ENCODE measurements around the gene KRT80. TPM values are rescaled to one million over a fixed set of nuclear protein-coding genes. Genes with fewer than 3 reads are reported as not detected.

The KRT80 gene
- total RNA-seq, 1 donor from 2014 or later: not detected

DNA sequence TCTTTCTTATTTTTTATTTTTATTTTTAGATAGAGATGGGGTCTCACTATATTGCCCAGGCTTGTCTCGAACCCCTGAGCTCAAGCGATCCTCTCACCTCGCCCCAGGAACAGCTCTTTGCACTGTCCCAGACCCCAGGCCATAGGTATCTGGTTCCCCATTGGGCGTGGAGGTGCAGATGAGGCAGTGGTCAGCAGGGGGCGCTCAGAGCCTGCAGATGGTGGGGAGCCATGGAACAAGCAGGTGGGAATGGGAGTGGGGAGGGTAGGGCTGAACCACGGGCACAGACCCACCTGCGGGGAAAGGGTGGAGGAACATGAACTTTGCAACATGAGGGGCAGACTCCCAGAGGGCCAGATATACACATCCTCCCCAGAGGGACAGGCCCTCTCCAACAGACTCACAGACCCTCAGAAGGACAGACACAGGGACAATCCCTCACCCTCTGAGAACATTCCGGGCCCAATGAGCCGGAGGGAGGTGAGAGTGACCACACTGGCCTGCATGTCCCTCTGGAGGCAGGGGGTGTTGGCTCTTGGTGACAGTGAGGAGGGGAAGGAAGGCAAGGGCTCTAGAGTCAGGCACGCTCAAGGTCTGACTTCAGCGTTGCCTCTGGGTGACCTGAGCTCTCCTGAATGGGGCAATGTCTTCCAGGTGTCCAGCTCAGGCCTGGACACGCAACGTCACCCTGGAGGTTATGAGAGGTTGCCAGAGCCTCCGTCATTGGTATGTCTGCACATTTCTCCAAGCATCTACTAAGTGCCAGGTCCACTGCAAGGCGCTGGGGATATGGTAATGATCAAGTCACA is 34.9 kb downstream of the KRT80 start:
- no peak overlapping the region for H3K4me3 Mint-ChIP-seq
- peak; percentile 67 for DNase-seq (ENCODE audit: low spot score)
- intact Hi-C loops (cut with micrococcal nuclease): loop anchor here (1.0 to 5.0 kb wide), 5 partner anchors 170 to 825 kb away; no protein-coding TSS in a partner anchor
- H3K9me3 Mint-ChIP-seq: no peaks in the 10 kb centered on the region
- no peaks in the 10 kb centered on the region for H3K36me3 Mint-ChIP-seq (ENCODE audit: low read depth)
- H3K27ac Mint-ChIP-seq: no peak overlapping the region
- no peaks in the 10 kb centered on the region for H3K27me3 Mint-ChIP-seq (ENCODE audit: insufficient read depth)
- peaks cover 22% of the 10 kb centered on the region for H3K4me1 Mint-ChIP-seq (ENCODE audit: low read depth)

GRCh38 chr12:52156311-52156710 is 35.5 kb downstream of the KRT80 start:
- H3K4me1 Mint-ChIP-seq (ENCODE audit: low read depth): peaks cover 15% of the 10 kb centered on the region
- intact Hi-C loops (cut with micrococcal nuclease): loop anchor here (1.0 to 5.0 kb wide), 5 partner anchors 171 to 826 kb away; no protein-coding TSS in a partner anchor
- no peak overlapping the region for H3K4me3 Mint-ChIP-seq
- no peak overlapping the region for H3K27ac Mint-ChIP-seq
- H3K27me3 Mint-ChIP-seq (ENCODE audit: insufficient read depth): no peaks in the 10 kb centered on the region
- H3K36me3 Mint-ChIP-seq (ENCODE audit: low read depth): no peaks in the 10 kb centered on the region
- DNase-seq (ENCODE audit: low spot score): no peak
- no peaks in the 10 kb centered on the region for H3K9me3 Mint-ChIP-seq

GRCh38 chr12:52155048-52155868 is 36.6 kb downstream of the KRT80 start:
- peak; percentile 44 for DNase-seq (ENCODE audit: low spot score)
- Mint-ChIP-seq H3K27ac (no peak overlapping the region), H3K4me3 (no peak overlapping the region), H3K4me1 (ENCODE audit: low read depth) (peaks cover 12% of the 10 kb centered on the region), H3K9me3 (no peaks in the 10 kb centered on the region), H3K36me3 (ENCODE audit: low read depth) (no peaks in the 10 kb centered on the region), H3K27me3 (ENCODE audit: insufficient read depth) (no peaks in the 10 kb centered on the region)
- intact Hi-C loops (cut with micrococcal nuclease): loop anchor here (5.0 kb wide), 2 partner anchors 217 to 827 kb away; no protein-coding TSS in a partner anchor

GRCh38 chr12:52152905-52153317 is 38.9 kb downstream of the KRT80 start:
- intact Hi-C loops (cut with micrococcal nuclease): loop anchor here (1.0 to 2.0 kb wide), 4 partner anchors 174 to 726 kb away; no protein-coding TSS in a partner anchor
- no peaks in the 10 kb centered on the region for H3K9me3 Mint-ChIP-seq
- no peak overlapping the region for H3K4me3 Mint-ChIP-seq
- H3K4me1 Mint-ChIP-seq (ENCODE audit: low read depth): peaks cover 12% of the 10 kb centered on the region
- no peaks in the 10 kb centered on the region for H3K36me3 Mint-ChIP-seq (ENCODE audit: low read depth)
- H3K27me3 Mint-ChIP-seq (ENCODE audit: insufficient read depth): no peaks in the 10 kb centered on the region
- H3K27ac Mint-ChIP-seq: no peak overlapping the region
- DNase-seq (ENCODE audit: low spot score): no peak

DNA sequence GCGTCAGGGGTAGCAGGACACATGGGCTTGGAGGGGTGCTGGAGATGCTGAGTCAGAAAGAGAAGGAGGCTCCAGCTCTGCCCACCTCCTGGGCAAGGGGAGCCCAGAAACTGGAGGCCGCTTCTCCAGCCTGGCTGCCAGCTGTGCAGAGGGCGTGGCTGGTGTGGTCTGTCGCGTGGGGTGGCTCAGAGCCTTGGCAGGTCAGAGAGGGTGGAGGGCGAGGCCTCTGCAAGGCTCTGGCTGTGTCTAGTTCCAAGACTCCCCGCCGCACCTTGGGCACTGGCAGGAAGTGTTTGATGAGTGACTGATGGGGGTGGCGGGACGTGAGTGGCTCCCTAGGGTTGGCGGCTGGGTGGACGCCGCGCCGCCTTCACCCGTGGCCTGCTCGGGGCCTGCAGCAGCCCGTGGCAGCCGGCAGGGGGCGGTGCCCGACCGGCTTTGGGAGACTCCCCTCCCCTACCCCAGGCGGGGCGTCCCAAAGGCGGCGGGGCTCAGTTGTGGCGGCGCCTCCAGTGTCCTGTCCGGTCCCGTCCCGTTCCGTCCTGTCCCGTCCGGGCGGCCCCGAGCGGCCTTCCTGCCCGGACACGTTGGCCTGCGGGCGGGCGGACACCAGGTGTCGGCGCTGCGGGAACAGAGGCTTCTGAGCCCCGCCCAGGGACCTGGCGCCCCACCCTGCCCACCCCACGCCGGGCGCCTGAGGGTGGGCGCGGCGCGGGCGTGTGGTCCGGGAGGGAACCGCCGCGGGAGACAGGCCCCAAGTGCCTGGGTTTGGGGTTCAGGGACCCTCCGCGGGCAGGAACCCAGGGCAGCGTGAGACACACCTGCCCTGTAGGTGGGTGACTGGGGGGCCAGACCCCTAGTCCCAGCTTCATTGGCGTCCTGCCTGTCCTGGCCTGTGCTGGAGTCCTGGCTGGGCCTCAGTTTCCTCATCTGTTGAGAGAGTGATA is 39.7 kb downstream of the KRT80 start:
- no peaks in the 10 kb centered on the region for H3K36me3 Mint-ChIP-seq (ENCODE audit: low read depth)
- no peaks in the 10 kb centered on the region for H3K9me3 Mint-ChIP-seq
- no peak overlapping the region for H3K27ac Mint-ChIP-seq
- DNase-seq (ENCODE audit: low spot score): peak; percentile 64
- peaks cover 12% of the 10 kb centered on the region for H3K4me1 Mint-ChIP-seq (ENCODE audit: low read depth)
- H3K4me3 Mint-ChIP-seq: no peak overlapping the region
- intact Hi-C loops (cut with micrococcal nuclease): loop anchor here (1.0 to 2.0 kb wide), 4 partner anchors 175 to 727 kb away; no protein-coding TSS in a partner anchor
- H3K27me3 Mint-ChIP-seq (ENCODE audit: insufficient read depth): no peaks in the 10 kb centered on the region

DNA sequence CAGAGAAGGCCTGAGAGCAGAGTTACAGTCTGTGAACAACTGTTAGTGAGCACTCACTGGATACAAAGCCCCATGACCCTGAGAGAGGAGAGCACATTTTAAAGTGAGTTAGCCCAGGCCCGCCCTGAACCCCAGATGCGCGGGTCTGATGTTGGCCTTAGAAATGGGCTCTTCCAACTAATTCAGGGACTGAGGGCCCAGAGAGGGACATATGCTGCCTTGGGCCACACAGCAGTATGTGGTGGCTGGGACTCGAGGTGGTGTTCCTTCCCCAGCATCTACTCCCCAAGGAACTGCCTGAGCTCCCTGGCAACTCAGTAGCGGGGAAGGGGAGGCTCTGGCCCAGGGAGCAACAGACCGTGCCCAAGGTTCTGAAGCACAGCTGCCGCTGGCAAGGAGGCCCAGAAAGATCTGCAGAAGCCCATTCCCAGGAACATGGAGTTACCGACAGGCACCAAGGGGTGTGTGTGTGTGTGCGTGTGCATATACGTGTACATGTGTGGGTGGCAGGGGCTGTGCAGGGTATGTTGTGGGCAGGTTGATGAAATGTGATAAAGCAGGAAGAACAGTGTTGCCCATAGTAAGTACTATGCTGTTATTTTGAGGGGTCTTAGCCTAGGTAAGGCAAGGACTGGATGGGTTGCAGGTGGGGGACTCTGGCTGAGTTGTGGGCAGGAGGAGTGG is 40.5 kb downstream of the KRT80 start:
- H3K27ac Mint-ChIP-seq: no peak overlapping the region
- intact Hi-C loops (cut with micrococcal nuclease): no loop called here
- no peak overlapping the region for H3K4me3 Mint-ChIP-seq
- DNase-seq (ENCODE audit: low spot score): no peak
- H3K36me3 Mint-ChIP-seq (ENCODE audit: low read depth): no peaks in the 10 kb centered on the region
- H3K27me3 Mint-ChIP-seq (ENCODE audit: insufficient read depth): no peaks in the 10 kb centered on the region
- peaks cover 12% of the 10 kb centered on the region for H3K4me1 Mint-ChIP-seq (ENCODE audit: low read depth)
- H3K9me3 Mint-ChIP-seq: no peaks in the 10 kb centered on the region

- no peaks in the 10 kb centered on the region for H3K36me3 Mint-ChIP-seq (ENCODE audit: low read depth)
- intact Hi-C loops (cut with micrococcal nuclease): no loop called here
- H3K4me1 Mint-ChIP-seq (ENCODE audit: low read depth): no peaks in the 10 kb centered on the region
- H3K27ac Mint-ChIP-seq: no peak overlapping the region
- no peak overlapping the region for H3K4me3 Mint-ChIP-seq
- no peak for DNase-seq (ENCODE audit: low spot score)
- H3K27me3 Mint-ChIP-seq (ENCODE audit: insufficient read depth): no peaks in the 10 kb centered on the region
- H3K9me3 Mint-ChIP-seq: no peaks in the 10 kb centered on the region
Observed at GRCh38 chr12:52149651-52150241, 42.1 kb downstream of the KRT80 start.

DNA sequence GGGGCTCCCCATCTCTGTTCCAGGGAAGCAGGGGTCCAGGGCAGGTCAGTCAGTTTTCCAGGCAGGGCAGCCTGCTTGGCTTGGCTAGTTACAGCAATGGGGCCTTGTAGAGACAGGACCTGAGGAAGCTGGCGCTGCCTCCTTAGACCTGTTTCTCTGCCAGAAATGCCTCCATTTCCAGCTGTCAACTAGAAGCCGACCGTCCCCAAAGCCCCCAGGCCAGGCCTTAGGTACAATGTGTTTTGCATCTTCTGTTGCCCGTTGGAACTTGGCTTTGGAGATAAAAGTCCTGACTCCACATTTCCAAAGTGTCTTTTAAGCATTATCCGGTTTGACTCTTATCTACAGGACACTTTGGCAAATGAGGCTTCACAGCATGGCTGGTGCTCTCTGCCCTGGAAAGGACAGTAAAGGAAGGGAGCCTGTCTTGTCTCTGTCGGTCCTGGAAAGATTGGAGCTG is 42.6 kb downstream of the KRT80 start:
- H3K9me3 Mint-ChIP-seq: no peaks in the 10 kb centered on the region
- intact Hi-C loops (cut with micrococcal nuclease): no loop called here
- no peaks in the 10 kb centered on the region for H3K4me1 Mint-ChIP-seq (ENCODE audit: low read depth)
- no peak overlapping the region for H3K4me3 Mint-ChIP-seq
- H3K36me3 Mint-ChIP-seq (ENCODE audit: low read depth): no peaks in the 10 kb centered on the region
- DNase-seq (ENCODE audit: low spot score): no peak
- no peaks in the 10 kb centered on the region for H3K27me3 Mint-ChIP-seq (ENCODE audit: insufficient read depth)
- H3K27ac Mint-ChIP-seq: no peak overlapping the region

- Mint-ChIP-seq H3K4me3 (no peak overlapping the region), H3K36me3 (ENCODE audit: low read depth) (no peaks in the 10 kb centered on the region), H3K4me1 (ENCODE audit: low read depth) (no peaks in the 10 kb centered on the region), H3K27me3 (ENCODE audit: insufficient read depth) (no peaks in the 10 kb centered on the region), H3K27ac (no peak overlapping the region), H3K9me3 (no peaks in the 10 kb centered on the region)
- DNase-seq (ENCODE audit: low spot score): no peak
- intact Hi-C loops (cut with micrococcal nuclease): no loop called here
Observed at GRCh38 chr12:52148464-52149181, 43.2 kb downstream of the KRT80 start.

DNA sequence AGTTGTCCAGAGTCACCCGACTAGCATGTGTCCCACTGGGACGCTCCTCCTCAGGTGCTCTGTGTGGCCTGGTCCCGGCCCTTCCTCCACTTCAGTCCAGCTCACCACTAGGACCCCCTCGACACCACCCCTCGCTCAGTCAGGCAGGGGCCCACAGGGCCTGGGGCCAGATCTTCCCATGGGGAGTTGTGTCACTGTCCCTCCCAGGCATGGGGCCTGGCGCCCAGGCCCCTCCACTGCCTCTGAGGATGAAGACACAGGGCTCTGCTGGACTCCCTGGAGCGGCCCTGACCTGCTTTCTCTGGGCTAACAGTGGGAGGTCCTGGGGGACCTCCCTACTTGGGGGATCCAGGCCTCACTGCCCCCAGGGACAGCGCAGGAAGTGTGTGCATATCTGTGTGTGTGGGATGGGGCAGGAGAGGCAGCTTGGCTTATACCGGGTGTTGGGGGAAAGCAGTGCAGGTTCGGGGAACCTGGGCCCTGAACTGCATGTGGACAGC is 43.8 kb downstream of the KRT80 start:
- H3K4me1 Mint-ChIP-seq (ENCODE audit: low read depth): no peaks in the 10 kb centered on the region
- H3K27me3 Mint-ChIP-seq (ENCODE audit: insufficient read depth): no peaks in the 10 kb centered on the region
- intact Hi-C loops (cut with micrococcal nuclease): no loop called here
- no peak overlapping the region for H3K27ac Mint-ChIP-seq
- H3K4me3 Mint-ChIP-seq: no peak overlapping the region
- DNase-seq (ENCODE audit: low spot score): no peak
- H3K36me3 Mint-ChIP-seq (ENCODE audit: low read depth): no peaks in the 10 kb centered on the region
- H3K9me3 Mint-ChIP-seq: no peaks in the 10 kb centered on the region

DNA sequence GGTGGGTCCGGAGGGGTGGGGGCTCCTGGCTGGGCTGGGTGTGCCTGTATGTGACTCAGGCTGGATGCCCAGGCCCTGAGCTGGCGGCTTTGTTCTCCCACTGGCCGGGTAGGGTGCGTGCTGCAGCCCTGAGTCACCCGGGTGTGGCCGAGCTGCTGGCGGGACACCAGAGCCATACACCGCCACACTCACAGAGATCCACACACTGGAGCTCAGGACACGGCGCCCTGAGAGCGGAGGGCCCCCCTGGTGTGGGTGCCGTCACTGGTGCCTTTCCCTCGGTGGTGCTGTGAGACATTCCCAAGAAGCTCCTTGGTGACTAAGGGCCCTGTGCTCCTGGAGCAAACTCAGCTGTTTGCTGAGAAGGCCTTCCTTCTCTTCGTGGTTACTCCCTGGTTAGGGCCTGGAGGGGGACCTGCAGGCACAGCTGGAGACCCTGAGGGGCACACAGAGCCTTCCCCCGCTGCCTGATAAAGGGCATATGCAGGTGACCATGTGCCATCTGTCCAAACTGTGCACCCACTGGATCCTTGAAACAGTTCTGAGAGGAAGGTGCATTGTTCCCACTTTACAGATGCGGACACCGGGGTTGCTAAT is 44.3 kb downstream of the KRT80 start:
- Mint-ChIP-seq H3K4me3 (no peak overlapping the region), H3K27me3 (ENCODE audit: insufficient read depth) (no peaks in the 10 kb centered on the region), H3K36me3 (ENCODE audit: low read depth) (no peaks in the 10 kb centered on the region), H3K9me3 (no peaks in the 10 kb centered on the region), H3K4me1 (ENCODE audit: low read depth) (no peaks in the 10 kb centered on the region), H3K27ac (no peak overlapping the region)
- intact Hi-C loops (cut with micrococcal nuclease): no loop called here
- DNase-seq (ENCODE audit: low spot score): no peak
